ENCODE measurements around the gene AXIN2. TPM values are rescaled to one million over a fixed set of nuclear protein-coding genes. Genes with fewer than 3 reads are reported as not detected.

Gene AXIN2
- total RNA-seq, 1 donor from 2014 or later, result 8.9 TPM

DNA sequence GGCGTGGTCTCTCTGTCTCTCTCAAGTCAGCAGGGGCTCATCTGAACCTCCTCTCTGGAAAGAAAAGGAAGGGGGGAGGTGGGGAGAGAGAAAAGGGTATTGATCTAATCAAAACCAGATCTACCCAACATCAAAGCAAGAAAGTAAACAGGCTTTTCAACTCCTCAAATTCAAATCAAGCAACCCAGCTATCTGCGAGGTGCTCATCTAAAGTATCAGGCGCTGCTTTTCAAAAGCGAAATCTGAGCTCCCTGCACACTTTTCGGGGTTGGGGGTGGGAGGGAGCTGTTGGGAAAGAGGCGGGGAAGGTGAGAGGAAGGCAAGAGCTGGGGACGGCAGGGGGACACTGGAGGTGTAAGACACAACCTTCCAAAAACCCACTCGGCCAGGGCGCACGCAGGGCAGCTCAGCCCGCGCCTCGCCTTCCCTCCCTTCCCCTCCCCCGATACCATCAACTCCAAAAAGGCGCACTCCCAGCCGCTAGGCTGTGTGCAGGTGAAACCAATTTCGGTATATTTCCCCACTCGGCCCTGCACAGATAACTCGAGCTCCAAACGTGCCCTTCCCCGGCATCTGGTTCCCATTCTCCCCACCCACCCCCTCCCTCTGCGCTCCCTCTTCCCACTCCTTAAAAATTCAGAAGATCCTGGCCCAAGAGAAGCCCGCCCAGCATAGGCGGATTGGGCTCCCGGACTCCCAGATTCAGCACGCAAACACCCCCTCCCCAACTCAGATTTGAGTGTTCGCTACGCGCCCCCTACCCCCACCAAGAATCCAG, 2.6 kb downstream of the AXIN2 start:
- peaks cover 32% of the 10 kb centered on the region for H3K79me2 ChIP-seq (ENCODE audit: insufficient read depth, low read length)
- H3K9ac ChIP-seq (ENCODE audit: low read length), result peak overlapping the region; percentile 70
- peak overlapping the region; percentile 95 for H3K4me3 Mint-ChIP-seq (ENCODE audit: unreplicated experiment)
- FAIRE-seq (no peak), DNase-seq (ENCODE audit: low read depth) (no peak)
- H3K27me3 Mint-ChIP-seq (ENCODE audit: low read depth, unreplicated experiment), result peaks cover 6% of the 10 kb centered on the region
- no peak overlapping the region for H3K27ac ChIP-seq (ENCODE audit: low read depth, low read length)
- no peak overlapping the region for H3K27ac Mint-ChIP-seq (ENCODE audit: unreplicated experiment)
- H2AFZ ChIP-seq (ENCODE audit: low read depth, low read length), result no peak overlapping the region
- TF ChIP-seq CTCF (IDR thresholded peaks at IDR 0.05; ENCODE audit: insufficient read depth, low read depth, low read length) (no peak), EZH2 (IDR thresholded peaks at IDR 0.05; ENCODE audit: insufficient read depth, low read length) (no peak)
- peaks cover 11% of the 10 kb centered on the region for H3K4me1 Mint-ChIP-seq (ENCODE audit: low read depth, unreplicated experiment)
- no peaks in the 10 kb centered on the region for H4K20me1 ChIP-seq (ENCODE audit: insufficient read depth, low read length)
- no peaks in the 10 kb centered on the region for H3K36me3 ChIP-seq (ENCODE audit: insufficient read depth, low read length)
- H3K36me3 Mint-ChIP-seq (ENCODE audit: low read depth, unreplicated experiment), result peaks cover 3% of the 10 kb centered on the region
- no peaks in the 10 kb centered on the region for H3K27me3 ChIP-seq (ENCODE audit: insufficient read depth, low read length)
- peak overlapping the region; percentile 60 for H3K4me3 ChIP-seq (ENCODE audit: insufficient read depth, low read depth, low read length)
- peaks cover 39% of the 10 kb centered on the region for H3K4me1 ChIP-seq (ENCODE audit: insufficient read depth, low read length)
- peak overlapping the region; percentile 89 for H3K4me2 ChIP-seq (ENCODE audit: low read length)
- H3K9me3 ChIP-seq (ENCODE audit: insufficient read depth, low read depth, low read length), result no peaks in the 10 kb centered on the region
- H3K9me3 Mint-ChIP-seq (ENCODE audit: unreplicated experiment), result no peaks in the 10 kb centered on the region

GRCh38 chr17:65558311-65558682, 3.2 kb downstream of the AXIN2 start:
- Histone ChIP-seq H3K27ac (ENCODE audit: low read depth, low read length) (no peak overlapping the region), H2AFZ (ENCODE audit: low read depth, low read length) (no peak overlapping the region), H3K9me3 (ENCODE audit: insufficient read depth, low read depth, low read length) (no peaks in the 10 kb centered on the region), H3K4me3 (ENCODE audit: insufficient read depth, low read depth, low read length) (no peak overlapping the region), H3K36me3 (ENCODE audit: insufficient read depth, low read length) (no peaks in the 10 kb centered on the region), H3K27me3 (ENCODE audit: insufficient read depth, low read length) (no peaks in the 10 kb centered on the region), H3K4me1 (ENCODE audit: insufficient read depth, low read length) (peaks cover 39% of the 10 kb centered on the region), H3K4me2 (ENCODE audit: low read length) (peak overlapping the region; percentile 89), H3K9ac (ENCODE audit: low read length) (peak overlapping the region; percentile 70), H4K20me1 (ENCODE audit: insufficient read depth, low read length) (no peaks in the 10 kb centered on the region), H3K79me2 (ENCODE audit: insufficient read depth, low read length) (peaks cover 37% of the 10 kb centered on the region)
- Mint-ChIP-seq H3K27ac (ENCODE audit: unreplicated experiment) (no peak overlapping the region), H3K4me1 (ENCODE audit: low read depth, unreplicated experiment) (peaks cover 14% of the 10 kb centered on the region), H3K36me3 (ENCODE audit: low read depth, unreplicated experiment) (peaks cover 3% of the 10 kb centered on the region), H3K4me3 (ENCODE audit: unreplicated experiment) (peak overlapping the region; percentile 95), H3K9me3 (ENCODE audit: unreplicated experiment) (peaks cover 1% of the 10 kb centered on the region), H3K27me3 (ENCODE audit: low read depth, unreplicated experiment) (peaks cover 6% of the 10 kb centered on the region)
- TF ChIP-seq CTCF (IDR thresholded peaks at IDR 0.05; ENCODE audit: insufficient read depth, low read depth, low read length), result no peak
- no peak for TF ChIP-seq EZH2 (IDR thresholded peaks at IDR 0.05; ENCODE audit: insufficient read depth, low read length)
- FAIRE-seq (no peak), DNase-seq (ENCODE audit: low read depth) (no peak)

Data from astrocyte (in vitro differentiated cells and primary cell).